Measurements from ENCODE around the gene ARHGDIA.
A peak's percentile ranks its signal among the peaks of the same experiment; 100 is the strongest.
"Not testable (repeated sequence)": the region's sequence is repeated elsewhere in the genome, so short reads cannot be mapped to it uniquely, and the experiment has no call there.

The ARHGDIA gene

GRCh38 chr17:81842725-81843504, 28.2 kb downstream of the ARHGDIA start:
- DNase-seq (ENCODE audit: low spot score) = no peak

GRCh38 chr17:81842378-81842724, 28.8 kb downstream of the ARHGDIA start:
- no peak for DNase-seq (ENCODE audit: low spot score)

- DNase-seq (ENCODE audit: low spot score) = no peak
These were observed 29.3 kb downstream of the ARHGDIA start for GRCh38 chr17:81841866-81842265.

GRCh38 chr17:81840826-81841778, 30.0 kb downstream of the ARHGDIA start:
- DNase-seq (ENCODE audit: low spot score) = no peak

- not testable (repeated sequence) for DNase-seq (ENCODE audit: low spot score)
These were observed 31.1 kb downstream of the ARHGDIA start for GRCh38 chr17:81840059-81840458.

- DNase-seq (ENCODE audit: low spot score) = no peak
These were observed 31.8 kb downstream of the ARHGDIA start for GRCh38 chr17:81839301-81839700.

- no peak for DNase-seq (ENCODE audit: low spot score)
These were observed 32.3 kb downstream of the ARHGDIA start for GRCh38 chr17:81838753-81839255.

GRCh38 chr17:81837641-81838040, 33.5 kb downstream of the ARHGDIA start:
- DNase-seq (ENCODE audit: low spot score) = no peak

- no peak for DNase-seq (ENCODE audit: low spot score)
These were observed 36.3 kb downstream of the ARHGDIA start, which contains the start of gene PPP1R27 for GRCh38 chr17:81834831-81835267. Gene PPP1R27, minus strand, starts transcription at chr17:81835050. Its CDS starts 97 bp downstream, at chr17:81834953.

GRCh38 chr17:81833921-81834830, 37.0 kb downstream of the ARHGDIA start:
- DNase-seq (ENCODE audit: low spot score) = no peak

GRCh38 chr17:81833160-81833920, 37.8 kb downstream of the ARHGDIA start, which contains the start of gene MCRIP1:
Gene MCRIP1, minus strand, starts transcription at chr17:81833291. Its CDS starts 8,785 bp downstream, at chr17:81824506.
- peak; percentile 95 for DNase-seq (ENCODE audit: low spot score)

GRCh38 chr17:81832608-81833159, 38.5 kb downstream of the ARHGDIA start:
- no peak for DNase-seq (ENCODE audit: low spot score)

- DNase-seq (ENCODE audit: low spot score) = no peak
These were observed 39.1 kb downstream of the ARHGDIA start for GRCh38 chr17:81831957-81832607.

- no peak for DNase-seq (ENCODE audit: low spot score)
These were observed 39.6 kb downstream of the ARHGDIA start for GRCh38 chr17:81831563-81831956.

GRCh38 chr17:81829858-81830257, 41.3 kb downstream of the ARHGDIA start:
- no peak for DNase-seq (ENCODE audit: low spot score)

- DNase-seq (ENCODE audit: low spot score) = no peak
These were observed 42.5 kb downstream of the ARHGDIA start for GRCh38 chr17:81828656-81829055.

GRCh38 chr17:81825841-81826466, 45.2 kb downstream of the ARHGDIA start:
- no peak for DNase-seq (ENCODE audit: low spot score)

GRCh38 chr17:81824595-81824994, 46.5 kb downstream of the ARHGDIA start:
- no peak for DNase-seq (ENCODE audit: low spot score)

GRCh38 chr17:81823820-81824550, 47.2 kb downstream of the ARHGDIA start:
- no peak for DNase-seq (ENCODE audit: low spot score)

Measured in COLO829 (cell line).